CD4-positive, alpha-beta T cell treated with Interleukin-17A for 4 hours (primary cell): Measurements from ENCODE around the gene WDR5.

Experiments
- DNase-seq: peaks from one replicate; pipeline ENCODE4 v3.0.0-alpha.2; 2020; ENCODE audit warnings: mixed read lengths

The WDR5 gene

DNA sequence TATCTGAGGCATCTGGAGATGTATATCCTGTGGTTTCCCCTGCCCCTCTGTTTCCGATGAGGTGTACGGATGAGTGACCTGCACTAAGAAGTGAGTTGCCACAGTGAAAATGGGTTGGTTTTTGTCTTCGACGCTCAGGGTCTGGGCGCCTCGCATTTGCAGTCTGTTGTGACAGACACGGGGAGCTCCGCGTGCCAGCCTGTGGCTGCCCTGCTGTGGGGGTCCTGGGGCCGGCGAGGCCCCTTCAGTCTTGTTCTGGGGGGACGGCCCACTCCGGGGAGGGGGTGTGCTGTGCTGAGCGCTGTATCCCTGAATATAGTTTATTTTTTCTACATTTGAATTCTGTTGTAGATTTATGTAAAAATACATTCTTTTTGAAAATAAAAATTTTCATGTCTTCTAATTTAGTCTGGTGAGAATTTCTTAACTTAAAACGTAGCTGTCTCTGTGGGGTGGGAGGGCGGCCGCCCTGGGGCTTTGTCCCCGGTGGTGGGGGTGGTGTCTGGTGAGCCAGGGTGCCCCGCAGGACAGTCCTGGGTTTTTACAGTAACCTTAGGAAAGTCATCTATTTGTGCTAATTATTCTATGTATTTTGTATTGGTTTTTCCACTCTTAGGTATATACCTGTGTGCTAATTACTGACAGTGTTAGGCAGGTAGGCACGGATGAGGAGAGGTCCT is 23.8 kb downstream of the WDR5 start:
- no peak for DNase-seq

DNA sequence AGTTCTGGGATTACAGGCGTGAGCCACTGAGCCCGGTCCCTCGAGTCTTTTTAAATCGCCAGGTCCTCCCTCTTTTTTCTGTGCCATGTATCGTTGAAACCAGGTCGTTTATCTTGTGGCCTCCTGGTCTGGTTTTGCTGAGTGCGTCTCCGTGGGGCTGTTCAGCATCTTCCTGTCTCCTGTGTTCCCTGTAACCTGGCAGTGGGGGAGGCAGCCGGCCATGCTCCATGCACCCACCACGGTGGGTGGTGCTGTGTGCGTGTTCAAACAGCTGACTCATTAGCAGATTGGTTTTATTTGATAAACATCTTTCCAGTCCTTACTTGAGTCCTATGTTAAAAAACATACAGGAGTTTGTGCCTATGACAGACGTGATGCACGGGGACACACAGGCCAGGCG is 25.8 kb downstream of the WDR5 start:
- no peak for DNase-seq

DNA sequence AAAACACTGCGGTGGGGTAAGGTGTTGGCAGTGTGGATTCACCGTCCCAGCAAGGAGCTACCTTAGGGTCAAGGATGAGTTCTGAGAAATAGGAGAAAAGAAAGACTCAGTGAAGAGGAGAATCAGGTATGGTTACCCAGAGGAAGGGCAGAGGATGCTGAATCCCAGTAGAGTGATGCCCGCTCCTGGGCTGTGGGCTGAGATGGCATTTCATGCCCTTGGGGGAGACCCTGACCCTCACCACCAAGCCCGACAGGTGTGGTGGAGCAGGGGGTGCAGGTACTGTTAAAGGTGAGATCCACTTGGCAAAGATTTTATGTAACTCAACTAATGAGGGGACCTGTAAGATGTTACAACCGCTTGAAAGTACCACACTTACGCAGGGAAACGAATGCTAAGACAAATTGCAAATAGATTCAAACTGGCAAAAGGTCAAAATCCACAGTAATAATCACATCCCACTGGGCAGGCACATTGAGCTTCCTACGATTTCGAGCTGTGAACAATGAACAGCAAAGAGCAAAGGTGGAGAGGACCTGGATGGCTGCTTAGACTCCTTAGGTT is 26.4 kb downstream of the WDR5 start:
- DNase-seq, result no peak

DNA sequence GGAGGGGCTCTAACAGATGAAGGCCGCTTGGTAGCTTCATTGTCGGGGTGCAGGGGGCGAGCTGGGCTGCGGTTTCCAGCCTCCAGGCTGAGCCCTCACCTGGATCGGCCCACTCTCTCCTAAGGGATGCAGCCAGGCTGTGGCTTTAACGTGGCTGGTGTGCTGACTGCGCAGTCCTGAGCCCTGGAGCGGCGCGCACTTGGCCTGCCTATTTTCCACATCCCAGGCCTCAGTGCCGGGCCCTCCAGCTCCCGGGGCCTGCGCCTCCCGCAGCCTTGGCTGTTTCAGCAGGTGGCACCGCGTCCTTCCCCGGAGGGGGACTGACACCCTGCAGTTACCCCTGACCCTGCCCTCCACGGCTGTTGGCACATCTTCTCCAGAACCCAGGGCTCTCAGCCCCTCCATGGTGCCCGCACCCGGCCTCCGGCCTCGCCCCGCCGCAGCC is 27.1 kb downstream of the WDR5 start:
- no peak for DNase-seq

DNA sequence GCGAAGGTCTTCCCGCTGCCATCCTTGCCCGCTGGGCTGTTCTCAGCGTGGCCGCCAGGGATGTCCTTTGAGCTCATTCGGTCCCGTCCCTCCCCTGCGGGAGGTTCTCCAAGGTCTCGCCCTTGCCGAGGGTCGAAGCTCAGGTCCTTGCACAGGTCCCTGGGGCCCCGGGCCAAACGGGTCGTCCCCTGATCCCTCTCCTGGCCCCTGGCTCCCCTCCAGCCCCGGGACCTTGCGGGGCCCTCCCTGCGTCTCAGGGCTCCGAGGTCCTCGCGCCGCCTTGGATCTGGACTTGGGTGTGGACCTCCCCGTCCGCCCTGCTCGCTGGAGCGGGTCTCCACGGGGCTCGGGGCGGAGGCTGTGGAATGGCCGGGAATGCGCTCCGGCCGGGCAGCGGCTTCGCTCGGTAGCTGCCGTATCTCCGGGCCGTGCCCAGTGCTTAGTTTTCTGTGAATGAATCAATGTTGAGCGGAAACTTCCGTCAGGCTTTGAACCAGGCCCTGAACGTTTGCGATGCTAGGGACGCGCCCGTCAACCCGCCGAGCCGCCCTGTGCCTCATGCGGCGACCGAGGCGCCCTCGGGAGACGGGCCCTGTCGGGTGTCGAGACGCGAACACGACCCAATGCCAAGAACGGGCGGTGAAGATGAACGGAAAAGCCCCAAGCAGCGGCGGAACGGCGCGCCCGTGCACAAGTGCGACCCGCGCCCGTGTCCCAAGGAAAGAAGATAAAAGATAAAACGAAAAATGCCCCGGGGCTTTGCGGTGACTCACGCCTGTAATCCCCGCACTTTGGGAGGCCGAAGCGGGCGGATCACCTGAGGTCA is 27.7 kb downstream of the WDR5 start:
- DNase-seq, result peak; percentile 78

DNA sequence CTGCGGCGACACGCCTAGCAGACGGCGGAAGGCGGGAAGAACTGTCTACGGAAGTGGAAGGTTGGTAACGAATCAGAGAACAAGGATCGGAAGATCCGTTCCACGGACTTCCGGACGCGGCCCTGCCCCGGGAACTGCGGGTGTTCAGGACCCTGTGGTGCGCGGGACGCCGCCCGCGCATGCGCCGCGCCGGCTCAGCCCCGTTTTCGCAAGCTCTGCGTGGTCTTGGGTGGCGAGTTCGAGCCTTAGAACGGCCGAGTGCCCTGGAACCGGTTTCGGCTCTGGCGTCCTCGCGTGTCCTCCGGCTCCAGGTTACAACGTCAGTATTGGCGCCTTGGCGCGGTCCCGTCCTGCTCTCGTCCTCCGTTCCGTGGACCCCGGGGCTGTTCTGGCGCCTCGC is 29.0 kb downstream of the WDR5 start:
- DNase-seq, result no peak

DNA sequence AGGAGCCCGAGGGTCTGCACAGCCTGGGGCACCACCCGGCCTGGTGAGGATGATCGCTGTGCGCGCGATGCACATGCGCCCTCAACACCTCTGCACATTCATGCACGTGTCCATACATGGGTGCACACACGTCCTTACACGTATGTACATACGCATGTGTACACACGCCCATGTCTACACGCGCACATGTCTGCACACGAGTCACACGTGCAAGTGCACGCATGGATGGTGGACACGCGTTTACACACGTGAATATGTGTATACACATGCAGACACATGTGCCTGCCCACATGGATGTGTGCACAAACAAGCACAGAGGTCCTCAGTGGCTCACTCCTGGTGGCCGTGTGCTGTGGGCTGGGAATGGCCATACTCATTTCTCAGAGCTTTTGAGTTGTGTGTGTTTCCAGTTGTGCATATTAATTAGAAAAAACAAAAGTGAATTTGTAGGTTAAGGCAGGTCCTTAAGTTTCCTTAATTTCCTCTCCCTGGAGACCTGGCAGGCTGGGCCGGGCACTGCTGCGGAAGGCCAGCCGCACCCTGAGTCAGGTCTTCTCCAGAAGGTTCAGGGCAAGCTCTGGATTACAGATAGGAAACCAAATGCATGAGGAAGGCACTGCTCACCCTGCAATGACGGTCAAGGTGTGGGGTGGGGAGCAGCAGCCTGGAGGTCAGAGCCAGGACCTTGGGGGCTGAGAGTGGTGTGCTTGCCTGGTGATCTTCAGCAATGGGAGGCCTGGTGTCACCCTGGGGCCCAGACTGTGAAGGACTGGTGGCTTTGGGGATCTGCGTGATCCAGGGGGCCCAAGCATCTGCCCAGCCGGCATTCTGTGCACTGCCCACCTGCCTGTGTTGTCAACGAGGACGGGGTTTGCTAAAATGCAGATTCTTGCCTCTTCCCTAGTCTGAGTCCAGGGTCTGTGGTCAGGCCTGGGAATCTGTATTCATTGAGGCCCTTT is 29.8 kb downstream of the WDR5 start:
- DNase-seq, result peak; percentile 51

DNA sequence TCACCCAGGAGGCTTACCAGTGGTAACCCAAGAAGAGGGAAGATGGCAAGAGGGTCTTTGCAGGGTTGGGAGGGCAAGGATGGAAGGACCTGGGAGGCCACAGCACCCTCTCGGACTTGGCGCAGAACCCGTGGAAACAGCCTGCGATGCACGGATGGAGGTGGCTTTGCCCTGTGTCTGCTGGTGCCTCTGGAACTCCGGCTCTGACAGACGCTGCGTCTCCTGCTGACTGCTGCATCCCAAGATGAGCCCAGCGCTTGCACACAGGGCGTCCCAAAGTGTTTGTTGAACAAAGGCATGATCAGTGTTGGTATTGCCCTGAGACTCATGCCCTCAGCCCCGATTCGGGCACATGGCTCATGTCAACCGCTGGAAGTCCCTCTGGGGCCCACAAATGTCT is 30.5 kb downstream of the WDR5 start:
- no peak for DNase-seq

DNA sequence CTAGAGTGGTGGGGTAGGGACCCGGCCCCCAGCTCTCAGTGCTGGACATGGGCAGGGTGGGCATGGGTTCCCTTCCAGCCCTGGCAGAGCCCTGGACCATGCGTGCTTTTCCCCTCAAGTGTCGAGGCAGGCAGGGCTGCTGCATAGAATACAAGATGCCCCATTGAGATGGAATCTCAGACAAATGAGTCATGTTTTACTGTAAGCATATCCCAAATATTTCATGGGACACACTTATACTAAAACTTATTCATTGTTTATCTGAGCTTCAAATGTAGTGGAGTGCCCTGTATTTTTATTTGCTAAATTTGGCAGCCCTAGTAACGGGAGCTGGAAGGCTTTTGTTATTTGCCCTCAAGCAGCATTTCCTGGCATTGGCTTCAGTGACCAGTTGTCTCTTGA is 31.6 kb downstream of the WDR5 start:
- DNase-seq, result no peak

DNA sequence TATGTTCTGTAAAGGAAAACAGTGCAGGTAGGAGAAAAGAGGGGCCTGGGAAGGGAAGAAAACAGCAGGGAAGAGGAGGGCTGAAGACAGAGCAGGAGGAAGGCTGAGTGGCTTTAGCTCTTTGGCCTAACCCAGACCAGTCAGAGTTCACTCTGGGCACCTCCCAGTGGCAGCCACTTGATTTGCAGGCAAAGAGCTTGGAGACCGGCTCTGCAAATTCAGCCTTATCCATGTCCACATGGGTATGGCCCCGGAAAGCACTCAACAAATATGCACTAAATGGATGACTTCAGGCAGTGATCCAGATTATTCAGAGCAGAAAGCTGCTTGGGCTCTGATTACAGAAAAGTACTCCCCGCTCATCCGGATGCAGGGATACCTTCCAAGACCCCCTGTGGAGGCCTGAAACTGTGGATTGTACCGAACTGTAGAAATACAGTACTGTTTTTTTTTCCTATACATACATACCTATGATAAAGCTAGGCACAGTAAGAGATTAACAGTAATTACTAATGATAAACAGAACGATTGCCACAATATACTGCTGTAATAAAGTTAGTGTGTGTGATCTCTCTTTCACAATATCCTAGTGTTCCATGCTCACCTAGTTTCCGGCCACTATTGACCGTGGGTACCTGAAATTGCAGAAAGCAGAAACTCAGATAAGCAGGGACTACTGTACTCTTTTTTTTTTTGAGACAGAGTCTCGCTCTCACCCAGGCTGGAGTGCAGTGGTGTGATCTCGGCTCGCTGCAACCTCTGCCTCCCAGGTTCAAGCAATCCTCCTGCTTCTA is 33.1 kb downstream of the WDR5 start:
- no peak for DNase-seq

DNA sequence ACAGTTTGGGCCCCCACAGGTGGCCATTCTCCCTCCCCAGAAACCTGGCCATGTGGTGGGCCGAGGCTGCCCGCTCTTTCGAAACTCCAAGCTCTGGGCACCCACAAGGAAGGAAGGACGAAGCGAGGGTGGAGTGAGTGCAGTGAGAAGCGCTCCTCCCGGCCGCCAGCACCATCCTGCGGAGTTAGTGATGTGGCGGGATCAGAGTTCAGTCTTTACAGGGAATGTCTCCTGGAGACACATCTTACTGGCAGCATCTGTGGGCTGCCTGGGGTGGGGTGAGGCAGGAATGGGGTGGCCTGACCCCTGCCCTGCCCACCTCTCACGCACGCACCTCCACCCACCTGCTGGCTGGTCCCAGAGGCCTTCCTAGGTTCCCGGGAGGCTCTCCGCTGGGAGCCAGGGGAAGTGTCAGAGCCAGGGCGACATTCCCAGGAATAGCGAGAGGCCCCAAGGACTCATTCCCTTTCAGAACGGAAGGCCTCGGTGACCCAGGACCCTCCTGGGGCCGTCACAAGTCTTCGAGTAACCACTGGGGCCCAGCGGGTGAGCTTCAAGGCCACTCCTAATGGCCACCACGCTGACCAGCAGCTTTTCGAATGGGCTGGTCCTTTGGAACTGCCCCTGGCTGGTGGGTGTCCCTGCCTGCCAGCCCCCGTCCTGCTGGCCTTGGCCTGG is 34.0 kb downstream of the WDR5 start:
- no peak for DNase-seq

DNA sequence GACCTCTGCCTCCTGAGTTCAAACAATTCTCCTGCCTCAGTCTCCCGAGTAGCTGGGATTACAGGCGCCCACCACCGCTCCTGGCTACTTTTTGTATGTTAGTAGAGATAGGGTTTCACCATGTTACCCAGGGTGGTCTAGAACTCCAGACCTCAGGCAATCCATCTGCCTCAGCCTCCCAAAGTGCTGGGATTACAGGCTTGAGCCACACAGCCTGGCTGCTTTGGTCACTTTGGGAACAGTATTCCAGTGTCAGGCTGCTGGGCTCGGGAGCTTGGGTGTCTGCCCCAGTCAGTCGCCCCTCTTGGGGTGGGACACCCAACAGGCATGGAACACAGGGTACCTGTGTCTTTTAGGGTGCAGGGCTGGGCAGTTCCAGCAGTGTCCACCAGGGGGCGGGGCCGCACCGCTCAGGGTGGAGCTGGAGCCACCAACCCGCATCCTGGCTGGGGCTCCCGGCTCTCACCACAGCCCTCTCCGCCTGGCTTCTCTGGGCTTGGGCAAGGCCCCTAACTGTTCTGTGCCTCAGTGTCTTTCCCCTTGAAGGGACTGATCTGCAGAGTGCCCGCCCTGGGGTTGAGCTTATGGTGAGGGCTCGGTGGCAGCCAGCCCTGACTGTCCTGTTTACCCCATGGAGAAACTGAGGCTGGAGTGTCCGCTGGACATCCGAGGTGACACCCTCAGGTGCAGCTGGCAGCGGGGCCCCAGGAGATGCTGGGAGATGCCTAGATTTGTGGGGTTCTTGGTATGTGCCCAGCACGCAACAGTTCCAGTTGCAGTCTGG is 34.8 kb downstream of the WDR5 start:
- no peak for DNase-seq

DNA sequence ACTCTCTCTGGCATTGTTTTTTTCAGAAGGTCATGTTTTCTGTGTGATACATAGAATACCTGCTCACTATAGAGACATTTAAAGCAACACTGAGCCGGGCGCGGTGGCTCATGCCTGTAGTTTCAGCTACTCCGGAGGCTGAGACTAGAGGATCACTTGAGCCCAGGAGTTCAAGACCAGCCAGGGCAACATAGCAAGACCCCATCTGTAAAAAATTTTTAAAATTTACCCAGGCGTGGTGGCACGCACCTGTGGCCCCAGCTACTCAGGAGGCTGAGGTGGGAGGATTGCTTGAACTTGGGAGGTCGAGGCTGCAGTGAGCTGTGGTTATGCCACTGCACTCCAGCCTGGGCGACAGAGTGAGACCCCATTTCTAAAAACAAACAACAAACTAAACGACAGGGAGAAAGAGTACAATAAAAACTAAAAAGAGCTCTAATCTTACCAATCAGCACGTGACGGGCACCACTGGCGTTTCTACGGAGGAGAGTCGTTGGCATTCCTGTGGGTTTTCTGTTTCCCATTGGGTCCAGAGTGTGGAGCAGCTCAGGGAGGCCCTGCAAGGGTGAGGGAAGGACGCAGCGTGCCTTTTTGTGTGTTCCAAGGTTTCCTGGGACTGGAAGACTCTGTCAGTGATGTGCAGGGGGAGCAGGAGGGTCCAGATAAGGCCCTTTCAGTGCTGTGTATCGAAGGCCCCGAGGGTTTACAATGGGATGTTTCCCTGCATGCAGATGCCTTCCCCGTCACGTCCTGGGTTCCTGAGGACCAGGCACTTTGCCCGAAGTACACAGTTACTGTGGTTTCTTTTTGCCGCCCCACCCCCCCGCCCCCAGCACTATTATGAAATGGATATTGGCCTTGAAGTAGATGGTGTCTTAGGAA is 35.7 kb downstream of the WDR5 start:
- no peak for DNase-seq

DNA sequence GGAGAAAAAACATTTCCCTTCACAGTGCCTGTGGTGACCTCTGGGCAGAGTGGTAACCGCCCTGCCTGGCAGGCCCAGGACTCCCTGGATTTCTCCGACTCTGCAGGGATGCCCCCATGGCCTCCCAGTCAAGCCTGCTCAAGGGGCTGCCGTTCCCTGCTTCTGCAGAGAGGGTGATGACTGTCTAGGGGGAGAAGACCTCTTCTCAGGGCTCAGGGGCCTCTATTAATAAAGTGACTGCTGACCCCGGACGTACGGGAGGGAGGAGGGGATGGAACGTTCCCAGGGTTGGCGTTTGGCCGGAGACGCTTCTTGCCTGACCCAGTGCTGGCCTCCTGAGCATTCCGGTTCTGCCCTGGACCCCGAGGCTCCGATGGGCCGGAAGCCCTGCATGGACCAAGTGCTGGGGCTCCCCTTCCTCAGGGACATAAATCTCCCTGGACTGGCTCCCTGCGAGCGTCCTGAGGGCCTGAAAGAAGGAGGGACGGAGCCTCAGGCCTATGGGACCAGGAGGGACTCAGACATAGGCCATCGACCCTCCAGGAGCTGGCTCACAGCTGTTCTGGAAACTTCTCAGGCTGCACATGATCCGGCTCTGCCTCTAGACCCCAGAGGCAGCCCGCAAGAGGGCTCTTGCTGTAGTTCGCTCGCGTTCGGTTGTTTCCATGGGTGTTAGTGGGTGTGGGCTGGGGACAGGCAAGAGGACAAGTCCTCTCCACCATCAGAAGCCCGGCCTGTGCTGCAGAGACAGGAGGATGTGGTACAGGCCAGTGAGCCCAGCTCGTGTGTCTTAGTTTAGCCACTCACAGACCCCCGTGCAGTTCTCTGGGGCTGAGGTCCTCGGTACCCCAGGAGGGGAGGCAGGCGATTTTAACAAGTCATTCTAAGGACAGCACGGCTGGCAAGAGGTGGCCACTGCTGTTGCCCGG is 36.6 kb downstream of the WDR5 start:
- DNase-seq, result no peak

DNA sequence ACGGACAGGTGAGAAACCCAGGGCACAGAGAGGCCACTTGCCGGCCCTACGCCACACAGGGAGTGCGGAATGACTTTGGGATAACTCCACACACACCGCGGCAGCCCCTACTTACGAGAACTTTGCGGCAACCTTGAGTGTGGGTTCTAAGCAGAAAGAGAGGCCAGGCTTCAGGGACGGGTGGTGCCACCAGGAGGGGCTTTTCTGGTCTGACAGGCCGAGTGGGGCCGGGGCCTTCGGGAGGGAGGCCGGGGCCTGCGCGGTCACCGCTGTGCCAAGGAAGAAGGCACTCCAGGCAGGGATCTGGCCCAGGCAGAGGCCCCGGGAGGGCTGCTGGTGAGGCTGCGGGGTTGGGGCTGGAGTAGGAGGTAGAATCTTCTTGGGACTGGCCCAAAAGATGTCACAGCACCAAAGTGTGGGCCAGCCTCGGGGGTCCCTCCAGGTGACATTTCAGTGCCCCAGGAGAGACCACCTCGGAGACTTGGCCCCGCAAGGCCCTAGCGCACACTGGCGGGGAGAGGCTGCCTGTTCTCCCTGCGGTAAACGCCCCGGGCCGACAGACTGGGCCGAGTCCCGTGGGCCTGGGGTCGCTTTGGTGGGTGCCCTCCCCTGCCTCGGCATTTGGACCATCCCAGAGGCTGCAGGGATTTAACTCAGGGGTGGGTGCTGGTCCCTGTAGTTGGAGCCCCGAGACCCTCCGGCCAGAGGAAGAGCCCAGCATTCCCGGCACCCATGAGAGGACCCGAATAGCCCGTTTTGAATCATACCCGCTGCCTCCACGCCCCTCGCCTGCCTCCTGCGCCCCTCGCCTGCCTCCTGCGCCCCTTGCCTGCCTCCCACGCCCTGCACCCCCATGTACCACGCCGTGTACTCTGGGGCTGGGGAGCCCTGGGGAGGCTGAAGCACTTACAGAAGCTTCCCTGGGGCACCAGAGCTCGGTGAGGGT is 37.5 kb downstream of the WDR5 start:
- DNase-seq, result no peak

DNA sequence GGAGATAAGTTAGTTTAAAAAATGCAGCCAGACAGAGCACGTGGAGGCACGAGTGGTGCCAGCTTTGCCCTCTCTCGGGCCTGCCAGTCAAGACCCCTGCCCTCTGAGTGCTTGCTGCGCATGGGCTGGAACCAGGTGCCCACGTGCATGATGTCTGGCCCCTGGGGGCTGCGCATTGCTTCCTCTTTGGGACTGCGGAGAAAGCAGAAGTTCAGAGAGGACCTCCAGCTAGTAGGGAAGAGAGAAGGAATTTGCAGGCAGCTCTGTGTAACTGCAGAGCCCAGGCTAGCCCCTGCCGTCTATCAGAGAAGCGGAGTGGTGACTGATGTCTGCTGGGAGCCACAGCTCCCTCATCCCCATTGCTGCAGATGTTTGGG is 38.2 kb downstream of the WDR5 start:
- no peak for DNase-seq
